Liver (tissue), 9 donors: ENCODE data around the gene FBLIM1. TPM values are rescaled to one million over a fixed set of nuclear protein-coding genes. Genes with fewer than 3 reads are reported as not detected.

Experiments used
- DNase-seq: peaks from one replicate; pipeline ENCODE4 v3.0.0-alpha.2; 2017; ENCODE audit warnings: low spot score
- H3K27ac ChIP-seq, 2 donors: one replicate each; pipeline ENCODE4 v1.7.0; 2013; ENCODE audit warnings: inconsistent platforms in 2 of 2, low read length in 2 of 2, control low read depth in 1 of 2, low read depth in 1 of 2, mild to moderate bottlenecking in 1 of 2
- H3K27me3 ChIP-seq, 4 donors: one replicate each; pipeline versions ENCODE4 v1.6.1 to v1.7.0; 2013; ENCODE audit warnings: low read length in 3 of 4, inconsistent platforms in 1 of 4, mild to moderate bottlenecking in 1 of 4, moderate library complexity in 1 of 4; ENCODE audit not compliant: control insufficient read depth in 4 of 4, insufficient read depth in 4 of 4
- H3K36me3 ChIP-seq, 4 donors: one replicate each; pipeline versions ENCODE4 v1.6.1 to v1.7.0; 2013; ENCODE audit warnings: low read length in 3 of 4, mild to moderate bottlenecking in 3 of 4, low read depth in 1 of 4, moderate library complexity in 1 of 4; ENCODE audit not compliant: control insufficient read depth in 4 of 4, insufficient read depth in 3 of 4
- H3K4me1 ChIP-seq, 4 donors: one replicate each; pipeline versions ENCODE4 v1.6.1 to v1.7.0; 2013; ENCODE audit warnings: low read length in 3 of 4, mild to moderate bottlenecking in 3 of 4, moderate library complexity in 1 of 4; ENCODE audit not compliant: control insufficient read depth in 4 of 4, insufficient read depth in 4 of 4
- H3K4me3 ChIP-seq, 3 donors: one replicate each; pipeline versions ENCODE4 v1.6.1 to v1.7.0; 2013; ENCODE audit warnings: low read length in 3 of 3, control low read depth in 1 of 3, low read depth in 1 of 3, mild to moderate bottlenecking in 1 of 3
- H3K9ac ChIP-seq, 2 donors: one replicate each; pipeline ENCODE4 v1.7.0; 2013; ENCODE audit warnings: low read length in 2 of 2, mild to moderate bottlenecking in 2 of 2, moderate library complexity in 2 of 2, control low read depth in 1 of 2, low read depth in 1 of 2
- H3K9me3 ChIP-seq, 4 donors: one replicate each; pipeline versions ENCODE4 v1.6.1 to v1.7.0; 2013; ENCODE audit warnings: low read length in 3 of 4; ENCODE audit not compliant: control insufficient read depth in 4 of 4
- CTCF ChIP-seq: fragments of 150-350 bp; IDR thresholded peaks from 2 replicates; pipeline ENCODE4 v1.5.1; 2017; ENCODE audit warnings: improper control_type of control experiment, low read depth, low read length; ENCODE audit not compliant: missing input control
- EGR1 ChIP-seq, 2 donors: IDR thresholded peaks; 2 replicates each; pipeline ENCODE4 v1.6.1; 2016 to 2018; ENCODE audit warnings: antibody characterized with exemption in 2 of 2, low read depth in 2 of 2
- FOXA2 ChIP-seq: IDR thresholded peaks from 2 replicates; pipeline ENCODE4 v1.6.1; 2016; ENCODE audit warnings: antibody characterized with exemption
- HNF4A ChIP-seq, 2 donors: conservative IDR thresholded peaks; 2 replicates each; pipeline ENCODE4 v1.6.1; 2016; ENCODE audit warnings: antibody characterized with exemption in 2 of 2, mild to moderate bottlenecking in 2 of 2
- JUND ChIP-seq, 2 donors: IDR thresholded peaks; 2 replicates each; pipeline ENCODE4 v1.6.1; 2016; ENCODE audit warnings: antibody characterized with exemption in 2 of 2
- MAX ChIP-seq: IDR thresholded peaks from 2 replicates; pipeline ENCODE4 v1.6.1; 2016; ENCODE audit warnings: antibody characterized with exemption
- NR2F2 ChIP-seq: IDR thresholded peaks from 2 replicates; pipeline ENCODE4 v1.6.1; 2016; ENCODE audit warnings: antibody characterized with exemption
- RAD21 ChIP-seq, 2 donors: IDR thresholded peaks; 2 replicates each; pipeline ENCODE4 v1.6.1; 2016; ENCODE audit warnings: antibody characterized with exemption in 2 of 2, mild to moderate bottlenecking in 2 of 2
- RXRA ChIP-seq, 2 donors: IDR thresholded peaks; 2 replicates each; pipeline ENCODE4 v1.6.1; 2017 to 2018; ENCODE audit warnings: antibody characterized with exemption in 2 of 2, mild to moderate bottlenecking in 1 of 2
- SP1 ChIP-seq: IDR thresholded peaks from 2 replicates; pipeline ENCODE4 v1.6.1; 2018; ENCODE audit warnings: antibody characterized with exemption, mild to moderate bottlenecking
- TAF1 ChIP-seq: conservative IDR thresholded peaks from 2 replicates; pipeline ENCODE4 v1.6.1; 2016; ENCODE audit warnings: antibody characterized with exemption, mild to moderate bottlenecking
- YY1 ChIP-seq: IDR thresholded peaks from 2 replicates; pipeline ENCODE4 v1.6.1; 2016; ENCODE audit warnings: antibody characterized with exemption, mild to moderate bottlenecking
- ZBTB33 ChIP-seq: IDR thresholded peaks from 2 replicates; pipeline ENCODE4 v1.6.1; 2016; ENCODE audit warnings: antibody characterized with exemption
- WGBS: extraction: QIAGEN DNeasy Blood & Tissue Kit; methylation state at CpG from one replicate; pipeline ENCODE4 v1.1.7; 2013; 5-methylcytosine and 5-hydroxymethylcytosine counted together
- polyA plus RNA-seq, 2 donors: library from polyadenylated mRNA; stranded (reverse) in 1 of 2; unstranded in 1 of 2; fragments of 200-250 nt in 1 of 2; fragments of >200 nt in 1 of 2; fragmentation: Nextera tagmentation in 1 of 2; extraction: Ambion mirVana in 1 of 2; gene quantifications; one replicate each; pipeline versions ENCODE4 v1.2.1 to v1.2.3, GENCODE V29; 2013 to 2015
- total RNA-seq, 2 donors: library from RNA; depleted of rRNA; stranded (reverse); fragments of >200 nt; gene quantifications; one replicate each; pipeline ENCODE4 v1.2.3, GENCODE V29; 2014
- donor health status: healthy.
- donor health status: healthy.
- donor health status: healthy.
- donor health status: healthy.
- donor health status: healthy.

Gene FBLIM1
- total and polyA plus RNA-seq, 4 donors: 3.6 to 6.4 (median 3.7) TPM

GRCh38 chr1:15736892-15737261 lies 21.7 kb upstream of the FBLIM1 start:
- DNase-seq: no peak

GRCh38 chr1:15737324-15738319 lies 21.0 kb upstream of the FBLIM1 start:
- WGBS: 72% methylated on average over 20 of the region's 20 CpGs
- Histone ChIP-seq H3K36me3 (peaks cover 0 to 14% (median 3%) of the 10 kb centered on the region in 4 donors), H3K27ac (no peak overlapping the region), H3K4me3 (peak overlapping the region in 1 of 3 donors; percentile 54), H3K27me3 (no peaks in the 10 kb centered on the region), H3K4me1 (peaks cover 19 to 49% (median 37%) of the 10 kb centered on the region in 4 donors), H3K9me3 (no peaks in the 10 kb centered on the region), H3K9ac (no peak overlapping the region)
- no peak for DNase-seq
- TF ChIP-seq ZBTB33: no peak
- TF ChIP-seq CTCF: no peak
- no peak for TF ChIP-seq RAD21 (IDR thresholded peaks at IDR 0.05)
- TF ChIP-seq YY1: no peak
- no peak for TF ChIP-seq JUND (IDR thresholded peaks at IDR 0.05)
- no peak for TF ChIP-seq HNF4A (conservative IDR thresholded peaks at IDR 0.05)
- no peak for TF ChIP-seq NR2F2
- TF ChIP-seq TAF1: no peak
- TF ChIP-seq FOXA2: no peak
- no peak for TF ChIP-seq MAX

More at GRCh38 chr1:15736892-15737261, 21.7 kb upstream of the FBLIM1 start:
- Histone ChIP-seq H3K4me1 (peaks cover 17 to 43% (median 33%) of the 10 kb centered on the region in 4 donors), H3K9me3 (no peaks in the 10 kb centered on the region), H3K9ac (no peak overlapping the region), H3K27ac (peak overlapping the region; percentile 48 to 65), H3K27me3 (no peaks in the 10 kb centered on the region), H3K36me3 (peaks cover 3 to 20% (median 8%) of the 10 kb centered on the region in 4 donors), H3K4me3 (peak overlapping the region in 2 of 3 donors; percentile 47 to 54)
- WGBS: 25% methylated on average over 6 of the region's 6 CpGs
- TF ChIP-seq EGR1 (IDR thresholded peaks at IDR 0.05; ENCODE audit: low read depth in 2 of 2) (no peak), RXRA (IDR thresholded peaks at IDR 0.05) (peak in 1 of 2 donors; percentile 32), HNF4A (conservative IDR thresholded peaks at IDR 0.05) (peak; percentile 55 to 61), SP1 (peak; percentile 13), CTCF (no peak)
